ENCODE data around the gene CPVL.
"Not testable (repeated sequence)": the region's sequence is repeated elsewhere in the genome, so short reads cannot be mapped to it uniquely, and the experiment has no call there.

The CPVL gene

DNA sequence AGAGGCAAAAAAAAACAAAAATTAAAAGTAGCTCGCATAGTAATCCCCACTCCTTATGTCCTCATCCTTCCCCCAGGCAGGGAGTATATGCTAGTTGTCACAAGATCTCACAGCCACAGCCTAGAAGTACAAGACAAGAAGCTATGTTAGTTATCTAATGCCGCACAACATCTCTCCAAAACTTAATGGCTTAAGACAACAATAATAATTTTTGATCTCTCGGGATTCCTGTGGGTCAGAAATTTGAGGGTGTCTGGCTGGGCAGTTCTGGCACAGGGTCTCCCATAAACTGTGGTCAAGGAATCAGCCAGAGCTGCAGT is 39.7 kb downstream of the CPVL start:
- DNase-seq, result no peak
- Mint-ChIP-seq H3K9me3 (no peaks in the 10 kb centered on the region), H3K27ac (no peak overlapping the region), H3K4me3 (no peak overlapping the region), H3K4me1 (ENCODE audit: low read depth in 2 of 2) (peaks cover 0 to 4% of the 10 kb centered on the region in 2 donors), H3K36me3 (ENCODE audit: insufficient read depth) (no peaks in the 10 kb centered on the region), H3K27me3 (peaks cover 9 to 18% of the 10 kb centered on the region in 2 donors)
- ATAC-seq (replicated peaks), result no peak

- DNase-seq, result peak; percentile 2 to 21 (median 10)
These were observed 40.3 kb downstream of the CPVL start for GRCh38 chr7:29105752-29106668.

DNA sequence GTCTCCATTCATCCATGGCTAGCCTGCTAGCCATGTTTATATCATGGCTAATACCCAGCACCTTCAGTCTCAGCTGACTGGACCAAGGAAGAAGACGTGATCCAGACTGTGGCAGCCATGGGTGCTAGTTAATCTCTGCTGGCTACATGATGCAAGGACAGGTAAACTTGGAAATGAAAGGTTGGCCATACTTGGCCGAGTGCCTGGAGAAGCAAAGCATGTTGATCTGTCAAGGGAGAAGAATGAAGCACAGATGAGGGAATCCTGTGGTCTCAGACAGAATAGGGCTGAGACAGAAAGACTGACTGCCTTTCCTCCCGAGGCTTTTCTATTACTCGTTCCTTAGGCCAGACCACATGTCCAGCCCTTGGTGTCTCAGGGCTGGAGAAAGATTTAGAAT is 41.1 kb downstream of the CPVL start:
- DNase-seq (no peak), ATAC-seq (replicated peaks) (no peak)
- Mint-ChIP-seq H3K9me3 (no peaks in the 10 kb centered on the region), H3K27me3 (peaks cover 9 to 10% of the 10 kb centered on the region in 2 donors), H3K4me1 (ENCODE audit: low read depth in 2 of 2) (peaks cover 0 to 4% of the 10 kb centered on the region in 2 donors), H3K27ac (no peak overlapping the region), H3K36me3 (ENCODE audit: insufficient read depth) (no peaks in the 10 kb centered on the region), H3K4me3 (no peak overlapping the region)

More at GRCh38 chr7:29105752-29106668, 40.3 kb downstream of the CPVL start:
- Mint-ChIP-seq H3K27ac (peak overlapping the region in 1 of 2 donors; percentile 18), H3K9me3 (no peaks in the 10 kb centered on the region), H3K27me3 (peaks cover 9 to 11% of the 10 kb centered on the region in 2 donors), H3K36me3 (ENCODE audit: insufficient read depth) (no peaks in the 10 kb centered on the region), H3K4me1 (ENCODE audit: low read depth in 2 of 2) (peaks cover 0 to 4% of the 10 kb centered on the region in 2 donors), H3K4me3 (no peak overlapping the region)
- peak; percentile 49 for ATAC-seq (replicated peaks)

DNA sequence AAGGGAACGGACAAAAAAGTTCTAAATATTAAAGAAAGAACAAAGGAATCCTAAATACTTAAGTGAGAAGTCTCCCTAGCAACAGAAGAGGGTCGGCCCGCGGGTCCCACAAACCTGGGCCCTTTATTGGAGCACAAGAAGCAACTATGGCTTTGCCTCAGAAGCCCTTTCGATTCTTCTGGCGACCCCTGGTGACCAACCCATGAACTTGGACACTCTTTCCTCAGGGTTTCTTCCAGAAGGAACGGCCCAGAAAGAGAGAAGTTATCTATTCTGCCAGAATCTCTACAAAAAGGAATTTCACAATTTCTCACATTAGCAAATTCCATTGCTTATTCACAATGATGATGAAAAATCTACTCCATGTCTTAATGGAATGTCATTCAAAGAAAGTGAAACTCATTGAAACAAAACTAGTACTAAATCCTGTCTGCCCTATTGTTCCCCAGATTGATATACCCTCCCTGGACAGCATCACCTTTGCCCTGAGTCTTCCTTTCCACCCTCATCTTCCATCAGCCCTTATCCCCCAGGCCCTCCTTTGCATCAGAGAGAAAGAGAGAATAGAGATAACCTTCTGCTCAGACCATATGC is 43.7 kb downstream of the CPVL start:
- no peaks in the 10 kb centered on the region for H3K27me3 Mint-ChIP-seq
- ATAC-seq (replicated peaks) (no peak), DNase-seq (peak; percentile 4 to 17 (median 6))
- no peak overlapping the region for H3K4me3 Mint-ChIP-seq
- no peak overlapping the region for H3K27ac Mint-ChIP-seq
- H3K36me3 Mint-ChIP-seq (ENCODE audit: insufficient read depth), result no peaks in the 10 kb centered on the region
- no peaks in the 10 kb centered on the region for H3K9me3 Mint-ChIP-seq
- H3K4me1 Mint-ChIP-seq (ENCODE audit: low read depth in 2 of 2), result peaks cover 0 to 4% of the 10 kb centered on the region in 2 donors

DNA sequence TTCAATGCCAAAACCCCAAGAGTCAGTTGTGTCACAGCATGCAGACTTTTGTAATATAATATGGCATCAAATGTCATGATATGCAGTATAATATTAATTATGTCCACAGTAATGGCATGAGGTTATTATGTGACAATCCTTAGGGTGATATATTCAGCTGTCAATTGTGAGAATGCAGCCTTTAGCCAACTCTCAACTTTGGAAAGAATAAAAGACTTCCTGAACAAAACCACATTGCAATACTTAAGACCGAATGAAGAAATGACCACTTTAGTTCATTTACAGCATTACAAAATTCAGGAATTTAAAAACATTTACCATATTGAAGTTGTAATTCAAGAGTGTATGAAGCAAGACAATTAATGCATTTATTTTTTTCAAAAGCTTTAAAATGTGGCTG is 45.4 kb downstream of the CPVL start:
- no peak for ATAC-seq (replicated peaks)
- Mint-ChIP-seq H3K4me1 (ENCODE audit: low read depth in 2 of 2) (peaks cover 0 to 4% of the 10 kb centered on the region in 2 donors), H3K27me3 (no peaks in the 10 kb centered on the region), H3K9me3 (no peaks in the 10 kb centered on the region), H3K27ac (no peak overlapping the region), H3K36me3 (ENCODE audit: insufficient read depth) (no peaks in the 10 kb centered on the region), H3K4me3 (no peak overlapping the region)
- no peak for DNase-seq

- ATAC-seq (replicated peaks), result no peak
- H3K4me3 Mint-ChIP-seq, result no peak overlapping the region
- no peak overlapping the region for H3K27ac Mint-ChIP-seq
- H3K27me3 Mint-ChIP-seq, result no peaks in the 10 kb centered on the region
- no peaks in the 10 kb centered on the region for H3K9me3 Mint-ChIP-seq
- peaks cover 0 to 4% of the 10 kb centered on the region in 2 donors for H3K4me1 Mint-ChIP-seq (ENCODE audit: low read depth in 2 of 2)
- DNase-seq, result no peak
- no peaks in the 10 kb centered on the region for H3K36me3 Mint-ChIP-seq (ENCODE audit: insufficient read depth)
These were observed 46.2 kb downstream of the CPVL start for GRCh38 chr7:29099896-29100847.

GRCh38 chr7:29096446-29096730 is 49.9 kb downstream of the CPVL start:
- Mint-ChIP-seq H3K9me3 (no peaks in the 10 kb centered on the region), H3K36me3 (ENCODE audit: insufficient read depth) (no peaks in the 10 kb centered on the region), H3K4me1 (ENCODE audit: low read depth in 2 of 2) (peaks cover under 1 to 3% of the 10 kb centered on the region in 2 donors), H3K4me3 (no peak overlapping the region), H3K27ac (no peak overlapping the region), H3K27me3 (peaks cover 5 to 9% of the 10 kb centered on the region in 2 donors)
- ATAC-seq (replicated peaks) (no peak), DNase-seq (no peak)

DNA sequence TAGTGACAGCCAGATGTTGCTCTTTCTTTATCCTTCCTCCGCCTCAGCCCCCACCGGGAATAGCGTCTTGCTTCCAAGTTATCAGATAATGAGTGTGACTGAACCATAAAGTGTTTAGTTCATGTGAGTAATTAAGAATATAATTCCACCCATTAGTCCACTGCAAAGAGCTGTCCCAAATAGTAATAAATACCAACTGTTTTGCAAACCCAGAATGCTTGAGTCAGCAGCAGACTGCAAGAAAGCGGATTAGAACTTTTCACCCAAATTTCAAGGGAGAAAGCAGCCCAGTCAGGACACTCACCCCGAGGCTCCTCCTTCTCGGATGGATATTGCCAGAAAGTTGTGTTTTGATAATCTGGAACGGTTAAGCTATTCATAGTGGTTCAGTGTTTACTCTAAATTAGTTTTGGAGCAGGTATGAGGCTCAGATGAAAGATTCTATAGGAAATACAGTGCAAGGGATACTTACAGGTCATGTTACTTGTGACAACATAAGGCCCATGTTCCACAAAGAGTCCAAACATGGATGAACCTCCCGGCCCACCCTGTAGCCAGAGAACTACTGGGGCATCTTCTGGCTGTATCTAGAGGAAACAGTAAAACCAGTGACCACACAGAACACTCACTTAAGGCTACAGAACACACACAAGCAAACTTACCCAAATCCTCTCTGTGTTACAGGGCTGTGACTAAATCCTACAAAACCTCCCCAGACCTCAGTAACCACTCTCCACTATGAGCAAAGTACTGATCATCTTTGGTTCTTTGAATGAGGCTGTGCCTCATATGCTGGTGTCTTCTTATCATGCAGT is 50.5 kb downstream of the CPVL start:
- H3K27me3 Mint-ChIP-seq, result peaks cover 10 to 15% of the 10 kb centered on the region in 2 donors
- DNase-seq, result no peak
- no peaks in the 10 kb centered on the region for H3K36me3 Mint-ChIP-seq (ENCODE audit: insufficient read depth)
- ATAC-seq (replicated peaks), result no peak
- H3K9me3 Mint-ChIP-seq, result no peaks in the 10 kb centered on the region
- peaks cover 6 to 9% of the 10 kb centered on the region in 2 donors for H3K4me1 Mint-ChIP-seq (ENCODE audit: low read depth in 2 of 2)
- H3K4me3 Mint-ChIP-seq, result no peak overlapping the region
- no peak overlapping the region for H3K27ac Mint-ChIP-seq

DNA sequence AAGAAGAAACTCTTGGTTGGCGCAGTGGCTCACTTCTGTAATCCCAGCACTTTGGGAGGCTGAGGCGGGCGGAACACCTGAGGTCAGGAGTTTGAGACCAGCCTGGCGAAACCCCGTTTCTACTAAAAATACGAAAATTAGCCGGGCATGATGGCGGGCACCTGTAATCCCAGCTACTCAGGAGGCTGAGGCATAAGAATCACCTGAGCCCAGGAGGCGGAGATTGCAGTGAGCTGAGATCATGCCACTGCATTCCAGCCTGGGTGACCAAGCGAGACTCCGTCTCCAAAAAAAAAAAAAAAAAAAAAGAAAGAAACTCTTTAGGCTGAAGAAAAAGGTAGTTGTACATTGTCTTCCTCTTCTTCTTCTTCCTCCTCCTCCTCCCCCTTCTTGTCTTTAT is 53.2 kb downstream of the CPVL start:
- not testable (repeated sequence) for ATAC-seq (replicated peaks); H3K27ac Mint-ChIP-seq; H3K9me3 Mint-ChIP-seq; H3K4me3 Mint-ChIP-seq; DNase-seq; H3K36me3 Mint-ChIP-seq (ENCODE audit: insufficient read depth)
- peaks cover 20% of the 10 kb centered on the region in 2 donors for H3K27me3 Mint-ChIP-seq
- H3K4me1 Mint-ChIP-seq (ENCODE audit: low read depth in 2 of 2), result peaks cover 7 to 13% of the 10 kb centered on the region in 2 donors

DNA sequence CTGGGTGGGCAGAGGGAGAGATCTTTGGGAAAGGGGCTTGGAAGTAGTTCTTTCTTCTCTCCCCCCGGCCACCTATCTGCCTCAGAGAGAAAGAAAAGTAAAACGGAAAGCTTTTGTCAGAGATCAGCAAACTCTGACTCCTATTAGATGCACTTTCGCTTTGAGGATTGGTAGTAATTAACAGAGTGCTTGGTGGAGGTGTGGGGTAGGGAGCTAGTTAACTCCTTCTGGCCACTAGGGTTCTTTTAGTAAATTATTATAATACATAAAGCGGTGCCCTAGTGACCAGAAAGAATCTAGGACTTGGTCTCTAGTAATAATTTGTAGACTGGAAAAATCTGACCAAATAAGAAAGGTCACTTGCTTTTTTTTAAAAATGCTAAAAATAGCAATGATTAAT is 54.6 kb downstream of the CPVL start:
- Mint-ChIP-seq H3K4me3 (peak overlapping the region; percentile 61 to 78), H3K4me1 (ENCODE audit: low read depth in 2 of 2) (peaks cover 7 to 13% of the 10 kb centered on the region in 2 donors), H3K27me3 (peaks cover 20% of the 10 kb centered on the region in 2 donors), H3K27ac (peak overlapping the region; percentile 67 to 96), H3K9me3 (no peaks in the 10 kb centered on the region), H3K36me3 (ENCODE audit: insufficient read depth) (no peaks in the 10 kb centered on the region)
- no peak for DNase-seq
- ATAC-seq (replicated peaks), result peak; percentile 63

- H3K27me3 Mint-ChIP-seq, result peaks cover 20% of the 10 kb centered on the region in 2 donors
- DNase-seq (no peak), ATAC-seq (replicated peaks) (peak; percentile 29)
- H3K9me3 Mint-ChIP-seq, result no peaks in the 10 kb centered on the region
- H3K4me1 Mint-ChIP-seq (ENCODE audit: low read depth in 2 of 2), result peaks cover 7 to 13% of the 10 kb centered on the region in 2 donors
- H3K27ac Mint-ChIP-seq, result peak overlapping the region; percentile 67 to 96
- H3K36me3 Mint-ChIP-seq (ENCODE audit: insufficient read depth), result no peaks in the 10 kb centered on the region
- H3K4me3 Mint-ChIP-seq, result peak overlapping the region; percentile 61 to 78
These were observed 55.3 kb downstream of the CPVL start for GRCh38 chr7:29090836-29091601.

GRCh38 chr7:29090151-29090805 is 56.1 kb downstream of the CPVL start:
- H3K27me3 Mint-ChIP-seq, result peaks cover 20% of the 10 kb centered on the region in 2 donors
- H3K4me3 Mint-ChIP-seq, result peak overlapping the region; percentile 41 to 78
- H3K36me3 Mint-ChIP-seq (ENCODE audit: insufficient read depth), result no peaks in the 10 kb centered on the region
- no peaks in the 10 kb centered on the region for H3K9me3 Mint-ChIP-seq
- ATAC-seq (replicated peaks), result no peak
- peaks cover 7 to 13% of the 10 kb centered on the region in 2 donors for H3K4me1 Mint-ChIP-seq (ENCODE audit: low read depth in 2 of 2)
- no peak for DNase-seq
- H3K27ac Mint-ChIP-seq, result peak overlapping the region in 1 of 2 donors; percentile 96

Measured in effector memory CD8-positive, alpha-beta T cell (primary cell).